Measurements from ENCODE around the gene NNT. TPM values are rescaled to one million over a fixed set of nuclear protein-coding genes. Genes with fewer than 3 reads are reported as not detected.

NNT gene
- total and polyA plus RNA-seq, 2 of the 8 experiments (the other 6 are each of a cell fraction or from before 2014, with no cell fraction given), result 11.0 to 22.2 TPM

GRCh38 chr5:43561356-43561755, 41.6 kb upstream of the NNT start:
- DNase-seq (ENCODE audit: low read depth in 1 of 2, low spot score in 2 of 2) (no peak), FAIRE-seq (no peak)
- no peak for TF ChIP-seq CREB1 (IDR thresholded peaks at IDR 0.05)
- no peak for TF ChIP-seq NANOG (IDR thresholded peaks at IDR 0.05; ENCODE audit: insufficient read depth, low read depth, low read length, poor library complexity, severe bottlenecking)

More at GRCh38 chr5:43561356-43561755, 41.6 kb upstream of the NNT start:
- Histone ChIP-seq H3K23me2 (ENCODE audit: low read depth, low read length) (no peaks in the 10 kb centered on the region; the same call in 1 of the 2 replicates), H3K4me2 (ENCODE audit: insufficient read depth in 1 of 2, low read depth in 2 of 2, low read length in 2 of 2) (no peak overlapping the region), H3K14ac (ENCODE audit: insufficient read length) (no peak overlapping the region), H3K23ac (ENCODE audit: insufficient read length) (no peak overlapping the region), H2BK5ac (ENCODE audit: low read depth, low read length) (no peak overlapping the region), H2AK5ac (ENCODE audit: low read depth, low read length) (no peak overlapping the region), H2BK15ac (ENCODE audit: low read length) (no peak overlapping the region), H3K56ac (replicated peaks; ENCODE audit: insufficient read length, low read depth, low read length) (no peak overlapping the region), H3K4me1 (replicated peaks in 1 of 4; ENCODE audit: control insufficient read depth in 3 of 4, insufficient read depth in 4 of 4, low read length in 3 of 4) (no peaks in the 10 kb centered on the region), H3K79me2 (ENCODE audit: control insufficient read depth in 1 of 2, insufficient read depth in 2 of 2, low read length in 2 of 2) (no peaks in the 10 kb centered on the region), H3K18ac (ENCODE audit: extremely low read depth, low read length) (no peak overlapping the region), H4K8ac (ENCODE audit: extremely low read depth, insufficient read depth, low read length) (no peak overlapping the region), H2BK120ac (replicated peaks; ENCODE audit: low read depth, low read length) (no peak overlapping the region), H3K9me3 (ENCODE audit: insufficient read depth in 2 of 2, low read depth in 1 of 2, low read length in 1 of 2) (no peaks in the 10 kb centered on the region), H2AFZ (ENCODE audit: low read length) (no peak overlapping the region), H3K4me3 (ENCODE audit: extremely low read depth in 1 of 4, insufficient read depth in 2 of 4, low read depth in 3 of 4, low read length in 4 of 4) (no peak overlapping the region), H3K79me1 (ENCODE audit: low read depth, low read length) (no peaks in the 10 kb centered on the region), H2BK12ac (ENCODE audit: low read depth, low read length) (no peak overlapping the region), H2BK20ac (ENCODE audit: low read length) (no peak overlapping the region), H3K9ac (replicated peaks in 1 of 4; ENCODE audit: extremely low read depth in 1 of 4, low read depth in 3 of 4, low read length in 3 of 4) (no peak overlapping the region), H3K4ac (replicated peaks; ENCODE audit: insufficient read length, low read depth, low read length) (no peak overlapping the region), H4K20me1 (replicated peaks in 1 of 2; ENCODE audit: control insufficient read depth in 1 of 2, insufficient read depth in 2 of 2, low read length in 2 of 2) (no peaks in the 10 kb centered on the region), H3K27me3 (replicated peaks in 1 of 4; ENCODE audit: control insufficient read depth in 3 of 4, extremely low read depth in 1 of 4, insufficient read depth in 3 of 4, low read length in 3 of 4) (no peaks in the 10 kb centered on the region), H4K91ac (replicated peaks; ENCODE audit: insufficient read length, low read length) (no peak overlapping the region), H3K27ac (ENCODE audit: low read depth, low read length) (no peak overlapping the region), H3K36me3 (ENCODE audit: control insufficient read depth in 2 of 4, insufficient read depth in 4 of 4, low read length in 3 of 4) (no peaks in the 10 kb centered on the region), H4K5ac (ENCODE audit: insufficient read length, low read depth, low read length) (no peak overlapping the region)
- CTCF ChIA-PET (ENCODE audit: partially characterized antibody), result no interaction called here
- POLR2A ChIA-PET (ENCODE audit: partially characterized antibody), result interaction anchor here (1.0 to 1.2 kb wide), 2 partner anchors 11 to 46 kb away, joined by 3 read pairs; partner anchors contain the start of gene C5orf34
